Endothelial cell of umbilical vein (primary cell): ENCODE measurements around the gene C4orf50. TPM values are rescaled to one million over a fixed set of nuclear protein-coding genes. Genes with fewer than 3 reads are reported as not detected.

Source experiments
- BruUV-seq: library from RNA; stranded (reverse); fragments of 400-500 nt; replicated peaks from 2 replicates; lab custom pipeline; 2021; lab: Mats Ljungman, UMichigan
- CTCF ChIA-PET: fragments of 300-600, 350-600 bp; sonication (Branson Sonifier 250); formaldehyde crosslinking; loops from one replicate; lab custom pipeline; 2021; ENCODE audit warnings: antibody characterized with exemption, inconsistent platforms; lab: Charles Lee
- POLR2A ChIA-PET: fragments of 300-600, 350-600 bp; sonication (Branson Sonifier 250); formaldehyde crosslinking; loops from one replicate; lab custom pipeline; 2021; ENCODE audit warnings: antibody characterized with exemption, inconsistent platforms; lab: Charles Lee
- DNase-seq: peaks from one replicate; pipeline ENCODE4 v3.0.0-alpha.2; 2011; ENCODE audit warnings: low read depth, low spot score
- FAIRE-seq: peaks from 2 replicates; lab custom pipeline; 2011; peaks lifted over from hg19 to GRCh38; lab: Jason Lieb, UNC
- H2AFZ ChIP-seq: 2 replicates; pipeline ENCODE4 v1.6.0; 2012; ENCODE audit warnings: low read depth, low read length, control low read depth, inconsistent platforms
- H3K27ac ChIP-seq: 2 replicates; pipeline ENCODE4 v1.5.1; 2011; ENCODE audit warnings: low read depth, mild to moderate bottlenecking, control low read depth, low read length, moderate library complexity; ENCODE audit not compliant: insufficient read depth
- H3K27me3 ChIP-seq, 2 experiments: 2 replicates each; pipeline versions ENCODE4 v1.6.0 to v1.6.1; 2011; ENCODE audit warnings: low read length in 2 of 2, mixed read lengths in 1 of 2; ENCODE audit not compliant: control insufficient read depth in 2 of 2, insufficient read depth in 2 of 2
- H3K36me3 ChIP-seq, 2 experiments: 2 replicates in 1 of 2; 3 replicates in 1 of 2; pipeline ENCODE4 v1.5.1; 2011; ENCODE audit warnings: low read length in 2 of 2, mild to moderate bottlenecking in 1 of 2, moderate library complexity in 1 of 2; ENCODE audit not compliant: control insufficient read depth in 2 of 2, insufficient read depth in 2 of 2; ENCODE audit errors: extremely low read depth in 1 of 2
- H3K4me1 ChIP-seq: 3 replicates; pipeline ENCODE4 v1.5.1; 2011; ENCODE audit warnings: mild to moderate bottlenecking, low read length; ENCODE audit not compliant: control insufficient read depth, insufficient read depth; ENCODE audit errors: extremely low read depth
- H3K4me2 ChIP-seq: 2 replicates; pipeline ENCODE4 v1.6.1; 2011; ENCODE audit warnings: low read length, control low read depth, mixed read lengths; ENCODE audit not compliant: insufficient read depth
- H3K4me3 ChIP-seq, 3 experiments: fragments of 200-600 bp in 1 of 3; sonication (generic), shearing (Covaris generic) in 1 of 3; replicated peaks in 1 of 3; 2 replicates each; pipeline ENCODE4 v1.5.1; 2011 to 2016; ENCODE audit warnings: control low read depth in 3 of 3, low read length in 3 of 3, mild to moderate bottlenecking in 2 of 3, inconsistent platforms in 1 of 3, low read depth in 1 of 3, moderate library complexity in 1 of 3; ENCODE audit not compliant: insufficient read depth in 1 of 3
- H3K79me2 ChIP-seq: 2 replicates; pipeline ENCODE4 v1.6.0; 2012; ENCODE audit warnings: low read length, inconsistent platforms; ENCODE audit not compliant: control insufficient read depth, insufficient read depth
- H3K9ac ChIP-seq: replicated peaks from 2 replicates; pipeline ENCODE3; 2011; ENCODE audit warnings: low read length, control low read depth; ENCODE audit not compliant: insufficient read depth; ENCODE audit errors: extremely low read depth
- H3K9me1 ChIP-seq: replicated peaks from 3 replicates; pipeline ENCODE4 v1.6.0; 2011; ENCODE audit warnings: mild to moderate bottlenecking, low read length; ENCODE audit not compliant: control insufficient read depth, insufficient read depth; ENCODE audit errors: extremely low read depth
- H3K9me3 ChIP-seq: replicated peaks from 2 replicates; pipeline ENCODE4 v1.5.1; 2012; ENCODE audit warnings: low read length, inconsistent platforms; ENCODE audit not compliant: control insufficient read depth, insufficient read depth
- H4K20me1 ChIP-seq: replicated peaks from 2 replicates; pipeline ENCODE3; 2011; ENCODE audit warnings: mild to moderate bottlenecking, low read length; ENCODE audit not compliant: control insufficient read depth, insufficient read depth; ENCODE audit errors: extremely low read depth
- CTCF ChIP-seq, 2 donors: IDR thresholded peaks; 1 replicate in 1 of 2; 2 replicates in 1 of 2; pipeline ENCODE4 v1.5.1; 2011; ENCODE audit warnings: low read length in 2 of 2, mild to moderate bottlenecking in 2 of 2, moderate library complexity in 2 of 2, control low read depth in 1 of 2, inconsistent platforms in 1 of 2, low read depth in 1 of 2; ENCODE audit not compliant: insufficient read depth in 1 of 2; ENCODE audit errors: extremely low read depth in 1 of 2
- EZH2 ChIP-seq: IDR thresholded peaks from 2 replicates; pipeline ENCODE4 v1.6.1; 2012; ENCODE audit warnings: borderline replicate concordance, low read depth, mild to moderate bottlenecking, moderate library complexity, low read length, inconsistent platforms; ENCODE audit not compliant: severe bottlenecking
- FOS ChIP-seq: IDR thresholded peaks from 2 replicates; pipeline ENCODE4 v1.6.1; 2011; ENCODE audit warnings: mild to moderate bottlenecking, low read length, moderate library complexity, borderline replicate concordance; ENCODE audit not compliant: insufficient read depth
- GATA2 ChIP-seq: IDR thresholded peaks from 2 replicates; pipeline ENCODE4 v1.7.0; 2011; ENCODE audit warnings: low read depth, mild to moderate bottlenecking, moderate library complexity, mixed read lengths, low read length; ENCODE audit not compliant: insufficient read length, insufficient read depth
- JUN ChIP-seq: IDR thresholded peaks from 2 replicates; pipeline ENCODE4 v1.6.1; 2011; ENCODE audit warnings: borderline replicate concordance, low read depth; ENCODE audit not compliant: insufficient read length, insufficient read depth
- MAX ChIP-seq: IDR thresholded peaks from 2 replicates; pipeline ENCODE4 v1.6.1; 2011; ENCODE audit not compliant: insufficient read depth, insufficient read length
- MYC ChIP-seq: IDR thresholded peaks from one replicate; pipeline ENCODE4 v1.6.1; 2011; ENCODE audit warnings: mild to moderate bottlenecking, low read depth, low read length
- POLR2A ChIP-seq: IDR thresholded peaks from 2 replicates; pipeline ENCODE4 v1.6.1; 2012; ENCODE audit warnings: low read depth, mild to moderate bottlenecking, control low read depth, low read length
- POLR2AphosphoS5 ChIP-seq: IDR thresholded peaks from 2 replicates; pipeline ENCODE4 v1.6.1; 2012; ENCODE audit warnings: low read depth, mild to moderate bottlenecking, control low read depth, low read length, moderate library complexity; ENCODE audit not compliant: insufficient read depth
- dilution Hi-C: fragments of 300-500 bp; cut with MboI; formaldehyde crosslinking; loops from one replicate; pipeline ENCODE4 v1.15.0; 2019; ENCODE audit warnings: low sequenced_read_pairs; ENCODE audit not compliant: extremely low pct_ligation_motif_present
- intact Hi-C: fragments of 100-400 bp; cut with micrococcal nuclease; formaldehyde crosslinking; loops from one replicate; pipeline ENCODE4 v1.10.0; 2022
- polyA plus RNA-seq, 4 experiments: library from polyadenylated mRNA; depleted of rRNA in 3 of 4; stranded (reverse) in 3 of 4; unstranded in 1 of 4; fragments of >200 nt; gene quantifications; 2 replicates each; pipeline versions ENCODE4 v1.2.1 to v1.2.3, GENCODE V29; 2011 to 2012; ENCODE audit warnings: missing spikeins in 1 of 4
- total RNA-seq: library from RNA; stranded (reverse); gene quantifications from 2 replicates; pipeline ENCODE4 v1.2.3, GENCODE V29; 2021

Gene C4orf50
- total and polyA plus RNA-seq, 2 donors (not counting 3 experiments of a cell fraction or from before 2014, with no cell fraction given): not detected

- no peaks in the 10 kb centered on the region for H3K27me3 ChIP-seq
- no peaks in the 10 kb centered on the region for H3K9me1 ChIP-seq
- H3K79me2 ChIP-seq: no peaks in the 10 kb centered on the region
- no peak for DNase-seq
- H3K9me3 ChIP-seq: no peaks in the 10 kb centered on the region
- no peaks in the 10 kb centered on the region for H3K4me1 ChIP-seq
- H3K4me2 ChIP-seq: no peak overlapping the region
- H4K20me1 ChIP-seq: no peaks in the 10 kb centered on the region
- ChIA-PET CTCF (no interaction called here), POLR2A (no interaction called here)
- H2AFZ ChIP-seq: no peak overlapping the region
- no peaks in the 10 kb centered on the region for H3K36me3 ChIP-seq
- intact Hi-C loops (no loop called here), dilution Hi-C loops (no loop called here)
- H3K9ac ChIP-seq: no peak overlapping the region
- H3K4me3 ChIP-seq: no peak overlapping the region
- TF ChIP-seq FOS (no peak), MYC (no peak), EZH2 (no peak), MAX (no peak), JUN (no peak), CTCF (IDR thresholded peaks at IDR 0.05; ENCODE audit: extremely low read depth in 1 of 2, insufficient read depth in 1 of 2, low read depth in 1 of 2, low read length in 2 of 2) (no peak), POLR2A (no peak), POLR2AphosphoS5 (no peak), GATA2 (no peak)
- H3K27ac ChIP-seq: no peak overlapping the region
- FAIRE-seq: no peak
- no TSS peak for BruUV-seq
Measured at GRCh38 chr4:6065934-6066590, 47.8 kb upstream of the C4orf50 start.
